ENCODE data around the gene FMO5. TPM values are rescaled to one million over a fixed set of nuclear protein-coding genes. Genes with fewer than 3 reads are reported as not detected.

Gene FMO5
- total RNA-seq, 1 donor from 2014 or later, result 0.82 TPM

DNA sequence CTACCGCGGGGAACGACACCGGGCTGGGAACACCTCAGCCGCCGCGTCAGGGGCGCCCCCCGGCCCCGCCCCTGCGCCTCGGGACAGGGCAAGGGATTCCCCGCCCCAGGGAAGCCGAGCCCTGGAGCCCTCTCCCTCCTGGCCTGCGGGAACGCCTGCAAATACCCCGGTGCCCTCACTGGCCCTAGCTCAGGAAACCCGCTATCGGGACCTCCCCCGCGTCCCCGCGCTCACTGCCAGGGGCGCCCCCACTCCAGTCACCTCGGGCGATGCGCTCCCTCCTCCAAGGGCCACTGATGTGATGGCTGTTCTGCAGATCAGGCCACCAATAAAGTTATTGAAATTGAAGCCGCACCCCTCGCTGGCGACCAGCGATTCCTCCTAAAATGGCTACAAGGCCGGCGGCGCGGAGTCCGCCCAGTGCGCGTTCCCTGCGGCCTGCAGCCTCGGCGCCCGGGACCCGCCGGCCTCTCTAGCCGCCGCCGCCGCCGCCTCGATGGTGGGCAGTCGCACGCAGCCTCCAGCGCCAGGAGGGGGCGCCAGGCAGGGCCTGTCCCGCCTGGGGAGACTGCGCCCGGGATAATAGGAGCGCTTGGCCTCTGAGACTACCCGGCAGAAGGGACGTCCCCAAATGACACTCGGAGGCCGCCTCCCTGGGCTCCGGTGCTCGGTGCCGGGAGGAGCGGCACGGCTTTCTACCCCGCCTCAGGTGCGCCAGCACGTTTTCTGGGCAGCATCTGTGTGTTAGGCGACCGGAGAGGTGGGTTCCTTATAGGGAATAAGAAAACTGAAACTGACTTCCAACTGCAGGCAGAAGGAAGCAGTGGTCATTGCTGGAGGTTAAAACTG, 52.7 kb downstream of the FMO5 start, which contains the start of gene PRKAB2:
Gene PRKAB2, minus strand, starts transcription at position 303 of the 849 bp plus-strand sequence. CDS start 326 bp downstream, outside the sequence.
- Histone ChIP-seq H3K4me3 (peak within 1 kb of the TSS; percentile 91), H3K79me2 (ENCODE audit: low read depth) (peaks cover 58% of the 10 kb centered on the region), H3K9ac (peak within 1 kb of the TSS; percentile 49), H3K27me3 (no peaks in the 10 kb centered on the region), H2AFZ (replicated peaks) (peak within 1 kb of the TSS; percentile 98), H3F3A (ENCODE audit: low read depth) (peaks cover 20% of the 10 kb centered on the region), H3K36me3 (no peaks in the 10 kb centered on the region), H3K9me3 (ENCODE audit: low read depth) (no peaks in the 10 kb centered on the region), H3K27ac (peak within 1 kb of the TSS; percentile 87), H3K4me1 (peaks cover 31% of the 10 kb centered on the region), H3K4me2 (peak within 1 kb of the TSS; percentile 78), H4K20me1 (ENCODE audit: low read depth) (peaks cover 4% of the 10 kb centered on the region)
- H3K36me3 Mint-ChIP-seq, result peaks cover 4% of the 10 kb centered on the region
- H3K27me3 Mint-ChIP-seq (ENCODE audit: insufficient read depth, low read depth), result peaks cover 7% of the 10 kb centered on the region
- H3K9me3 Mint-ChIP-seq, result peaks cover 2% of the 10 kb centered on the region
- H3K4me3 Mint-ChIP-seq, result peak within 1 kb of the TSS; percentile 98
- DNase-seq (ENCODE audit: low spot score), result peak; percentile 97
- TF ChIP-seq EZH2 (IDR thresholded peaks at IDR 0.05) (peak; percentile 62), CTCF (IDR thresholded peaks at IDR 0.05) (peak; percentile 87), EZH2phosphoT487 (IDR thresholded peaks at IDR 0.05) (no peak)
- H3K27ac Mint-ChIP-seq, result peak within 1 kb of the TSS; percentile 98
- H3K4me1 Mint-ChIP-seq, result peaks cover 25% of the 10 kb centered on the region

DNA sequence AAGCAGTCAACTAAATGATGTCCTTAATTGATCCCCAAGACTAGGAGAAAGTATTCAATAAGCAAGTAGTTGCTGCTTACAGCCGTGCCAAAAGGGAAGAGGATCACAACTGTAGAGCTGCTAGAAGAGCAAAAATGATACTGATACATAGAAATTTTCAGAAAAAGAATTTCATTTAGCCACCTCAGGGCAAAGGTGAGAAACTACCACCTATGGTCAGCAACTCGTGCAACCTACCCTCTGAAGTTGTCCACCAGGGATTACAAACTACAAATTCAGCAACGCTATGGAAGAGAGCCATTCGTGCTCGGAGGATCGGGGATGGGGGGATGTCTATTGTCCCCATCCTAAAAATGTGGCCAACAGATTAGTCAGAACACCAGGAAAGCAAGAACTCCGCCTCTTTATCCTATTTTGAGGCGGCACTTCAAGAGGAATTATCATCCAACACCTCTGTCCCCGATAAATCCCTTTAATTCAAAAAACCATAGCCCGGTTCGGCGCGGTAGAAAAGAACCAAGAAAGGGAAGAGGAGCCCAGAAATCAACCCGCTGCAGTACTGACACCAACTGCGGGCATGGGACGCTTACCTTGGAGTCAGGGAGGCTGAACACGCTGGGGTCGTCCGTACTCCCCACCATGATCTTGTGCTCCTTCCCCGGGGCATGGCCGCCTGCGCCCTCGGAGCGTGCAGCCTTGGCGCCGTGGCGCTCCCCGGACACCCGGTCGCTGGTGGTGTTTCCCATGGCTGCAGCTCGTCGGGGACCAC, 53.6 kb downstream of the FMO5 start:
- H3K4me2 ChIP-seq, result peak overlapping the region; percentile 78
- Mint-ChIP-seq H3K27ac (peak overlapping the region; percentile 86), H3K9me3 (peaks cover 2% of the 10 kb centered on the region), H3K36me3 (peaks cover 6% of the 10 kb centered on the region), H3K27me3 (ENCODE audit: insufficient read depth, low read depth) (peaks cover 7% of the 10 kb centered on the region), H3K4me1 (peaks cover 25% of the 10 kb centered on the region), H3K4me3 (peak overlapping the region; percentile 98)
- peak overlapping the region; percentile 87 for H3K27ac ChIP-seq
- H3K27me3 ChIP-seq, result no peaks in the 10 kb centered on the region
- H3K4me1 ChIP-seq, result peaks cover 31% of the 10 kb centered on the region
- peak overlapping the region; percentile 91 for H3K4me3 ChIP-seq
- H2AFZ ChIP-seq (replicated peaks), result peak overlapping the region; percentile 87
- peak overlapping the region; percentile 49 for H3K9ac ChIP-seq
- no peaks in the 10 kb centered on the region for H3K9me3 ChIP-seq (ENCODE audit: low read depth)
- H3F3A ChIP-seq (ENCODE audit: low read depth), result peaks cover 20% of the 10 kb centered on the region
- TF ChIP-seq CTCF (IDR thresholded peaks at IDR 0.05), result no peak
- no peak for TF ChIP-seq EZH2phosphoT487 (IDR thresholded peaks at IDR 0.05)
- TF ChIP-seq EZH2 (IDR thresholded peaks at IDR 0.05), result no peak
- H3K36me3 ChIP-seq, result no peaks in the 10 kb centered on the region
- peaks cover 64% of the 10 kb centered on the region for H3K79me2 ChIP-seq (ENCODE audit: low read depth)
- DNase-seq (ENCODE audit: low spot score), result peak; percentile 41
- peaks cover 4% of the 10 kb centered on the region for H4K20me1 ChIP-seq (ENCODE audit: low read depth)

- Histone ChIP-seq H3K27ac (no peak overlapping the region), H3K9ac (no peak overlapping the region), H4K20me1 (ENCODE audit: low read depth) (peaks cover 4% of the 10 kb centered on the region), H3K27me3 (no peaks in the 10 kb centered on the region), H3K4me1 (peaks cover 31% of the 10 kb centered on the region), H3K4me2 (peak overlapping the region; percentile 78), H3K36me3 (no peaks in the 10 kb centered on the region), H3K79me2 (ENCODE audit: low read depth) (peaks cover 69% of the 10 kb centered on the region), H2AFZ (replicated peaks) (no peak overlapping the region), H3K9me3 (ENCODE audit: low read depth) (no peaks in the 10 kb centered on the region), H3K4me3 (peak overlapping the region; percentile 91), H3F3A (ENCODE audit: low read depth) (peaks cover 20% of the 10 kb centered on the region)
- H3K27ac Mint-ChIP-seq, result no peak overlapping the region
- H3K36me3 Mint-ChIP-seq, result peaks cover 14% of the 10 kb centered on the region
- no peak for DNase-seq (ENCODE audit: low spot score)
- peaks cover 7% of the 10 kb centered on the region for H3K27me3 Mint-ChIP-seq (ENCODE audit: insufficient read depth, low read depth)
- peaks cover 25% of the 10 kb centered on the region for H3K4me1 Mint-ChIP-seq
- H3K9me3 Mint-ChIP-seq, result peaks cover 2% of the 10 kb centered on the region
- TF ChIP-seq EZH2 (IDR thresholded peaks at IDR 0.05), result no peak
- no peak for TF ChIP-seq EZH2phosphoT487 (IDR thresholded peaks at IDR 0.05)
- TF ChIP-seq CTCF (IDR thresholded peaks at IDR 0.05), result no peak
- H3K4me3 Mint-ChIP-seq, result peak overlapping the region; percentile 98
These were observed 55.1 kb downstream of the FMO5 start for GRCh38 chr1:147169840-147170674.

Data from neural progenitor cell (in vitro differentiated cells).